Fibroblast of skin of right biceps (primary cell): Measurements from ENCODE around the gene WIPF2.
A peak's percentile ranks its signal among the peaks of the same experiment; 100 is the strongest.

Experiments
- DNase-seq: peaks from one replicate; pipeline ENCODE4 v3.0.0-alpha.2; 2013

The WIPF2 gene

GRCh38 chr17:40253565-40253964 lies 34.5 kb downstream of the WIPF2 start:
- DNase-seq, result no peak

GRCh38 chr17:40259505-40259904 lies 40.4 kb downstream of the WIPF2 start:
- no peak for DNase-seq

GRCh38 chr17:40260528-40260927 lies 41.4 kb downstream of the WIPF2 start:
- no peak for DNase-seq

GRCh38 chr17:40264458-40265185 lies 45.5 kb downstream of the WIPF2 start:
- no peak for DNase-seq

- no peak for DNase-seq
Measured at GRCh38 chr17:40265337-40265736, 46.2 kb downstream of the WIPF2 start.

- DNase-seq, result no peak
Measured at GRCh38 chr17:40266882-40267281, 47.8 kb downstream of the WIPF2 start.

- DNase-seq, result no peak
Measured at GRCh38 chr17:40268141-40268712, 49.1 kb downstream of the WIPF2 start.

GRCh38 chr17:40278414-40278813 lies 59.3 kb downstream of the WIPF2 start:
- DNase-seq, result no peak

GRCh38 chr17:40279402-40279801 lies 60.3 kb downstream of the WIPF2 start:
- no peak for DNase-seq

- DNase-seq, result peak; percentile 12
Measured at GRCh38 chr17:40281663-40282062, 62.6 kb downstream of the WIPF2 start.

- peak; percentile 94 for DNase-seq
Measured at GRCh38 chr17:40283662-40284061, 64.6 kb downstream of the WIPF2 start.

- DNase-seq, result peak; percentile 85
Measured at GRCh38 chr17:40284085-40284713, 65.1 kb downstream of the WIPF2 start.

- DNase-seq, result no peak
Measured at GRCh38 chr17:40286473-40286872, 67.4 kb downstream of the WIPF2 start.

- no peak for DNase-seq
Measured at GRCh38 chr17:40287159-40287493, 68.0 kb downstream of the WIPF2 start.

GRCh38 chr17:40287494-40288369 lies 68.6 kb downstream of the WIPF2 start, which contains the start of gene CDC6:
TSS of gene CDC6 (plus strand) at chr17:40287879. CDS start at chr17:40289421, 1,542 bp downstream.
- DNase-seq, result peak; percentile 100

GRCh38 chr17:40290629-40291280 lies 71.7 kb downstream of the WIPF2 start:
- DNase-seq, result peak; percentile 84

GRCh38 chr17:40291281-40291664 lies 72.2 kb downstream of the WIPF2 start:
- DNase-seq, result no peak

GRCh38 chr17:40293363-40293762 lies 74.3 kb downstream of the WIPF2 start:
- no peak for DNase-seq

GRCh38 chr17:40295488-40296436 lies 76.7 kb downstream of the WIPF2 start:
- no peak for DNase-seq

GRCh38 chr17:40297511-40297910 lies 78.4 kb downstream of the WIPF2 start:
- no peak for DNase-seq

GRCh38 chr17:40298726-40299125 lies 79.6 kb downstream of the WIPF2 start:
- peak; percentile 65 for DNase-seq
